IMR-90 (cell line): ENCODE data around the gene PSME2. TPM values are rescaled to one million over a fixed set of nuclear protein-coding genes. Genes with fewer than 3 reads are reported as not detected.

Source experiments
- ATAC-seq: fragments of 200-7000 bp; cut with Tn5 transposase; 2 replicates; pipeline ENCODE4 v1.9.1; 2020; ENCODE audit warnings: low read depth, mild to moderate bottlenecking, moderate library complexity
- BruUV-seq: library from RNA; stranded (reverse); fragments of 400-500 nt; replicated peaks from 2 replicates; lab custom pipeline; 2021; lab: Mats Ljungman, UMichigan
- CTCF ChIA-PET: fragments of 300-600 bp; formaldehyde crosslinking; extraction: SDS; loops from one replicate; lab custom pipeline; 2021; ENCODE audit warnings: antibody characterized with exemption; lab: Yijun Ruan, JAX
- POLR2A ChIA-PET: fragments of 300-600 bp; sonication (Branson Sonifier 250); formaldehyde crosslinking; loops from one replicate; lab custom pipeline; 2022; ENCODE audit warnings: antibody characterized with exemption; ENCODE audit not compliant: unreplicated experiment; lab: Charles Lee
- DNase-seq: peaks from one replicate; pipeline ENCODE4 v3.0.0; 2013
- H2AFZ ChIP-seq: replicated peaks from 2 replicates; pipeline ENCODE3; 2013; ENCODE audit warnings: low read length, mild to moderate bottlenecking; ENCODE audit not compliant: poor library complexity
- H2AK5ac ChIP-seq: 2 replicates; pipeline ENCODE4 v1.6.1; 2013; ENCODE audit warnings: low read depth, low read length, inconsistent platforms
- H2AK9ac ChIP-seq: replicated peaks from 2 replicates; pipeline ENCODE3; 2013; ENCODE audit warnings: mild to moderate bottlenecking, low read depth, low read length, moderate library complexity; ENCODE audit not compliant: poor library complexity
- H2BK120ac ChIP-seq: 2 replicates; pipeline ENCODE4 v1.6.1; 2013; ENCODE audit warnings: low read depth, low read length, inconsistent platforms
- H2BK15ac ChIP-seq: 3 replicates; pipeline ENCODE4 v1.6.1; 2013; ENCODE audit warnings: low read depth, low read length, inconsistent platforms
- H2BK20ac ChIP-seq: 2 replicates; pipeline ENCODE4 v1.6.1; 2013; ENCODE audit warnings: low read depth, mild to moderate bottlenecking, inconsistent platforms, low read length, moderate library complexity
- H2BK5ac ChIP-seq: 2 replicates; pipeline ENCODE4 v1.6.1; 2013; ENCODE audit warnings: mild to moderate bottlenecking, low read depth, low read length, inconsistent platforms; ENCODE audit not compliant: poor library complexity, severe bottlenecking
- H3K14ac ChIP-seq: replicated peaks from 2 replicates; pipeline ENCODE4 v1.6.1; 2013; ENCODE audit warnings: low read depth, low read length, inconsistent platforms
- H3K18ac ChIP-seq: 2 replicates; pipeline ENCODE4 v1.6.1; 2013; ENCODE audit warnings: low read depth, low read length, control low read depth
- H3K23ac ChIP-seq: 2 replicates; pipeline ENCODE4 v1.6.1; 2013; ENCODE audit warnings: low read depth, low read length, inconsistent platforms
- H3K27ac ChIP-seq: 2 replicates; pipeline ENCODE4 v1.5.1; 2013; ENCODE audit warnings: mild to moderate bottlenecking, control low read depth, low read length; ENCODE audit not compliant: insufficient read depth
- H3K27me3 ChIP-seq: 2 replicates; pipeline ENCODE4 v1.6.1; 2013; ENCODE audit warnings: low read length; ENCODE audit not compliant: control insufficient read depth, insufficient read depth
- H3K36me3 ChIP-seq: 2 replicates; pipeline ENCODE4 v1.6.1; 2013; ENCODE audit warnings: low read length, mixed read lengths; ENCODE audit not compliant: control insufficient read depth, insufficient read depth
- H3K4ac ChIP-seq: 2 replicates; pipeline ENCODE4 v1.6.1; 2013; ENCODE audit warnings: low read depth, low read length, inconsistent platforms
- H3K4me1 ChIP-seq: 2 replicates; pipeline ENCODE4 v1.6.1; 2013; ENCODE audit warnings: low read length, mixed read lengths; ENCODE audit not compliant: control insufficient read depth, insufficient read depth
- H3K4me2 ChIP-seq: 2 replicates; pipeline ENCODE4 v1.6.1; 2013; ENCODE audit warnings: low read depth, mild to moderate bottlenecking, control low read depth, low read length, moderate library complexity
- H3K4me3 ChIP-seq: 2 replicates; pipeline ENCODE4 v1.5.1; 2013; ENCODE audit warnings: low read depth, mild to moderate bottlenecking, control low read depth, low read length, moderate library complexity; ENCODE audit not compliant: insufficient read depth
- H3K56ac ChIP-seq: 2 replicates; pipeline ENCODE4 v1.6.1; 2013; ENCODE audit warnings: low read length, inconsistent platforms; ENCODE audit not compliant: insufficient read depth; ENCODE audit errors: extremely low read depth
- H3K79me1 ChIP-seq, 2 experiments: 2 replicates each; pipeline ENCODE4 v1.6.1; 2013; ENCODE audit warnings: low read length in 2 of 2, inconsistent platforms in 1 of 2, low read depth in 1 of 2
- H3K9ac ChIP-seq: 2 replicates; pipeline ENCODE4 v1.6.1; 2013; ENCODE audit warnings: low read depth, low read length, control low read depth
- H3K9me1 ChIP-seq: 2 replicates; pipeline ENCODE4 v1.6.1; 2013; ENCODE audit warnings: low read length, inconsistent platforms; ENCODE audit not compliant: insufficient read depth
- H3K9me3 ChIP-seq: 2 replicates; pipeline ENCODE4 v1.6.1; 2013; ENCODE audit warnings: low read length; ENCODE audit not compliant: control insufficient read depth, insufficient read depth
- H4K20me1 ChIP-seq: 2 replicates; pipeline ENCODE4 v1.6.1; 2013; ENCODE audit warnings: low read length, inconsistent platforms; ENCODE audit not compliant: insufficient read depth
- H4K5ac ChIP-seq: 2 replicates; pipeline ENCODE4 v1.6.1; 2013; ENCODE audit warnings: mild to moderate bottlenecking, low read depth, low read length, control low read depth
- H4K8ac ChIP-seq, 2 experiments: 2 replicates each; pipeline ENCODE4 v1.6.1; 2013; ENCODE audit warnings: low read depth in 2 of 2, low read length in 2 of 2, control low read depth in 1 of 2, inconsistent platforms in 1 of 2
- H4K91ac ChIP-seq: 2 replicates; pipeline ENCODE4 v1.6.1; 2013; ENCODE audit warnings: low read depth, low read length, inconsistent platforms; ENCODE audit not compliant: insufficient read depth
- BHLHE40 ChIP-seq: fragments of 150-350 bp; IDR thresholded peaks from 2 replicates; pipeline ENCODE4 v1.6.1; 2016; ENCODE audit warnings: mild to moderate bottlenecking, low read depth, low read length
- CEBPB ChIP-seq: IDR thresholded peaks from 2 replicates; pipeline ENCODE4 v1.6.1; 2012; ENCODE audit warnings: low read depth, low read length, improper control_type of control experiment
- CHD1 ChIP-seq: IDR thresholded peaks from 2 replicates; pipeline ENCODE4 v1.6.1; 2012; ENCODE audit warnings: low read depth, low read length, improper control_type of control experiment
- FOS ChIP-seq: fragments of 150-350 bp; IDR thresholded peaks from 2 replicates; pipeline ENCODE4 v1.6.1; 2016; ENCODE audit warnings: low read depth, low read length
- MAFK ChIP-seq: IDR thresholded peaks from 2 replicates; pipeline ENCODE4 v1.6.1; 2012; ENCODE audit warnings: low read depth, low read length, improper control_type of control experiment
- MAZ ChIP-seq: IDR thresholded peaks from 2 replicates; pipeline ENCODE4 v1.6.1; 2012; ENCODE audit warnings: low read depth, mild to moderate bottlenecking, low read length, improper control_type of control experiment, moderate library complexity, borderline replicate concordance
- MXI1 ChIP-seq: IDR thresholded peaks from 2 replicates; pipeline ENCODE4 v1.6.1; 2012; ENCODE audit warnings: low read depth, mild to moderate bottlenecking, low read length, moderate library complexity, borderline replicate concordance
- NFE2L2 ChIP-seq: fragments of 150-350 bp; IDR thresholded peaks from 2 replicates; pipeline ENCODE4 v1.6.1; 2016; ENCODE audit warnings: low read depth, mild to moderate bottlenecking, low read length
- POLR2A ChIP-seq: IDR thresholded peaks from 2 replicates; pipeline ENCODE4 v1.6.1; 2012; ENCODE audit warnings: mild to moderate bottlenecking, low read depth, low read length
- RAD21 ChIP-seq: IDR thresholded peaks from 2 replicates; pipeline ENCODE4 v1.6.1; 2012; ENCODE audit warnings: low read length, improper control_type of control experiment
- RCOR1 ChIP-seq: IDR thresholded peaks from 2 replicates; pipeline ENCODE4 v1.6.1; 2012; ENCODE audit warnings: mild to moderate bottlenecking, low read length, improper control_type of control experiment; ENCODE audit not compliant: insufficient replicate concordance
- RFX5 ChIP-seq: IDR thresholded peaks from 2 replicates; pipeline ENCODE4 v1.8.0; 2012; ENCODE audit warnings: low read depth, mild to moderate bottlenecking, low read length, moderate library complexity
- SMC3 ChIP-seq: fragments of 150-350 bp; IDR thresholded peaks from 2 replicates; pipeline ENCODE4 v1.6.1; 2016; ENCODE audit warnings: low read depth, mild to moderate bottlenecking, antibody characterized with exemption, low read length, moderate library complexity
- WGBS, 2 experiments: methylation state at CpG; one replicate each; pipeline versions ENCODE4 v1.1.5 to v1.1.7; 2013; ENCODE audit warnings: missing lambda C conversion rate in 2 of 2; ENCODE audit not compliant: insufficient read length in 1 of 2; ENCODE audit errors: extremely low coverage in 2 of 2; 5-methylcytosine and 5-hydroxymethylcytosine counted together
- dilution Hi-C: fragments of 300-500 bp; cut with HindIII; formaldehyde crosslinking; loops from one replicate; pipeline ENCODE4 v1.14.3; 2018; ENCODE audit warnings: low sequenced_read_pairs; ENCODE audit not compliant: unreplicated experiment
- in situ Hi-C: fragments of 300-500 bp; cut with MboI; formaldehyde crosslinking; loops from 3 replicates; pipeline ENCODE4 v1.14.3; 2019; ENCODE audit warnings: low sequenced_read_pairs, inconsistent platforms, mixed read lengths
- intact Hi-C: fragments of 100-400 bp; cut with micrococcal nuclease; formaldehyde crosslinking; loops from 2 replicates; pipeline ENCODE4 v1.10.0; 2022
- polyA plus RNA-seq, 3 experiments: library from polyadenylated mRNA; depleted of rRNA; stranded (reverse); fragments of >200 nt; gene quantifications; 2 replicates each; pipeline ENCODE4 v1.2.3, GENCODE V29; 2012; ENCODE audit warnings: low replicate concordance in 1 of 3
- total RNA-seq: library from RNA; depleted of rRNA; stranded (reverse); fragments of >200 nt; gene quantifications from 2 replicates; pipeline ENCODE4 v1.2.3, GENCODE V29; 2012
- TF ChIP-seq, protein P1 (sequence below): conservative IDR thresholded peaks from 2 replicates; pipeline ENCODE4 v1.5.1; 2012; ENCODE audit warnings: mild to moderate bottlenecking, low read depth, low read length, improper control_type of control experiment
- TF ChIP-seq, protein P2 (sequence below): fragments of 150-350 bp; IDR thresholded peaks from 2 replicates; pipeline ENCODE4 v1.6.1; 2016; ENCODE audit warnings: low read depth, mild to moderate bottlenecking, low read length, moderate library complexity, borderline replicate concordance
- TF ChIP-seq, protein P3 (sequence below): fragments of 150-350 bp; IDR thresholded peaks from 2 replicates; pipeline ENCODE4 v1.6.1; 2017; ENCODE audit warnings: mild to moderate bottlenecking, antibody characterized with exemption, low read length, low read depth

PSME2 gene
- total and polyA plus RNA-seq, 2 of the 4 experiments (the other 2 are of a cell fraction): 104 to 141 TPM

DNA sequence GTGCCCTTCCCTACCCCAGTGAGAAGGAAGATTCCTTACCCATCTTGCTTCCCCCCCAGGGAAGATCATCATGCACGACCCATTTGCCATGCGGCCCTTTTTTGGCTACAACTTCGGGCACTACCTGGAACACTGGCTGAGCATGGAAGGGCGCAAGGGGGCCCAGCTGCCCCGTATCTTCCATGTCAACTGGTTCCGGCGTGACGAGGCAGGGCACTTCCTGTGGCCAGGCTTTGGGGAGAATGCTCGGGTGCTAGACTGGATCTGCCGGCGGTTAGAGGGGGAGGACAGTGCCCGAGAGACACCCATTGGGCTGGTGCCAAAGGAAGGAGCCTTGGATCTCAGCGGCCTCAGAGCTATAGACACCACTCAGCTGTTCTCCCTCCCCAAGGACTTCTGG, 43.0 kb downstream of the PSME2 start:
- H3K56ac ChIP-seq: no peak overlapping the region
- intact Hi-C loops (no loop called here), in situ Hi-C loops (no loop called here), dilution Hi-C loops (no loop called here)
- ChIA-PET POLR2A (no interaction called here), CTCF (interaction anchor here (1.5 kb wide), 1 partner anchor 23 kb away, joined by 3 read pairs; no protein-coding TSS in a partner anchor)
- no peak overlapping the region for H3K14ac ChIP-seq
- no peak overlapping the region for H3K18ac ChIP-seq
- peaks cover 40% of the 10 kb centered on the region for H3K36me3 ChIP-seq
- no peak overlapping the region for H2BK120ac ChIP-seq
- no peak overlapping the region for H2BK15ac ChIP-seq
- no peaks in the 10 kb centered on the region for H3K27me3 ChIP-seq
- H2BK5ac ChIP-seq: no peak overlapping the region
- no peaks in the 10 kb centered on the region for H3K4me1 ChIP-seq
- H3K23ac ChIP-seq: no peak overlapping the region
- no peak for TF ChIP-seq NFE2L2
- TF ChIP-seq MAFK: no peak
- TF ChIP-seq, protein P1, sequence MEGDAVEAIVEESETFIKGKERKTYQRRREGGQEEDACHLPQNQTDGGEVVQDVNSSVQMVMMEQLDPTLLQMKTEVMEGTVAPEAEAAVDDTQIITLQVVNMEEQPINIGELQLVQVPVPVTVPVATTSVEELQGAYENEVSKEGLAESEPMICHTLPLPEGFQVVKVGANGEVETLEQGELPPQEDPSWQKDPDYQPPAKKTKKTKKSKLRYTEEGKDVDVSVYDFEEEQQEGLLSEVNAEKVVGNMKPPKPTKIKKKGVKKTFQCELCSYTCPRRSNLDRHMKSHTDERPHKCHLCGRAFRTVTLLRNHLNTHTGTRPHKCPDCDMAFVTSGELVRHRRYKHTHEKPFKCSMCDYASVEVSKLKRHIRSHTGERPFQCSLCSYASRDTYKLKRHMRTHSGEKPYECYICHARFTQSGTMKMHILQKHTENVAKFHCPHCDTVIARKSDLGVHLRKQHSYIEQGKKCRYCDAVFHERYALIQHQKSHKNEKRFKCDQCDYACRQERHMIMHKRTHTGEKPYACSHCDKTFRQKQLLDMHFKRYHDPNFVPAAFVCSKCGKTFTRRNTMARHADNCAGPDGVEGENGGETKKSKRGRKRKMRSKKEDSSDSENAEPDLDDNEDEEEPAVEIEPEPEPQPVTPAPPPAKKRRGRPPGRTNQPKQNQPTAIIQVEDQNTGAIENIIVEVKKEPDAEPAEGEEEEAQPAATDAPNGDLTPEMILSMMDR: no peak
- TF ChIP-seq MXI1: no peak
- no peak for TF ChIP-seq POLR2A
- TF ChIP-seq RCOR1: no peak
- no peak for TF ChIP-seq RAD21
- TF ChIP-seq, protein P2, sequence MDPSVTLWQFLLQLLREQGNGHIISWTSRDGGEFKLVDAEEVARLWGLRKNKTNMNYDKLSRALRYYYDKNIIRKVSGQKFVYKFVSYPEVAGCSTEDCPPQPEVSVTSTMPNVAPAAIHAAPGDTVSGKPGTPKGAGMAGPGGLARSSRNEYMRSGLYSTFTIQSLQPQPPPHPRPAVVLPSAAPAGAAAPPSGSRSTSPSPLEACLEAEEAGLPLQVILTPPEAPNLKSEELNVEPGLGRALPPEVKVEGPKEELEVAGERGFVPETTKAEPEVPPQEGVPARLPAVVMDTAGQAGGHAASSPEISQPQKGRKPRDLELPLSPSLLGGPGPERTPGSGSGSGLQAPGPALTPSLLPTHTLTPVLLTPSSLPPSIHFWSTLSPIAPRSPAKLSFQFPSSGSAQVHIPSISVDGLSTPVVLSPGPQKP: no peak
- no peak for TF ChIP-seq FOS
- no peak for TF ChIP-seq SMC3
- TF ChIP-seq CEBPB: no peak
- TF ChIP-seq, protein P3, sequence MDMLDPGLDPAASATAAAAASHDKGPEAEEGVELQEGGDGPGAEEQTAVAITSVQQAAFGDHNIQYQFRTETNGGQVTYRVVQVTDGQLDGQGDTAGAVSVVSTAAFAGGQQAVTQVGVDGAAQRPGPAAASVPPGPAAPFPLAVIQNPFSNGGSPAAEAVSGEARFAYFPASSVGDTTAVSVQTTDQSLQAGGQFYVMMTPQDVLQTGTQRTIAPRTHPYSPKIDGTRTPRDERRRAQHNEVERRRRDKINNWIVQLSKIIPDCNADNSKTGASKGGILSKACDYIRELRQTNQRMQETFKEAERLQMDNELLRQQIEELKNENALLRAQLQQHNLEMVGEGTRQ: no peak
- TF ChIP-seq RFX5: no peak
- no peak for TF ChIP-seq MAZ
- TF ChIP-seq BHLHE40: no peak
- no peak for TF ChIP-seq CHD1
- H4K20me1 ChIP-seq: peaks cover 6% of the 10 kb centered on the region; the same call in 1 of the 2 replicates
- no peaks in the 10 kb centered on the region; the same call in 1 of the 2 replicates for H3K9me3 ChIP-seq
- H3K4me2 ChIP-seq: no peak overlapping the region
- H4K91ac ChIP-seq: no peak overlapping the region
- H2AFZ ChIP-seq: no peak overlapping the region
- BruUV-seq: no TSS peak
- H3K4me3 ChIP-seq: no peak overlapping the region
- H3K27ac ChIP-seq: no peak overlapping the region
- peaks cover 8% of the 10 kb centered on the region; the same call in 1 of the 2 replicates for H3K9me1 ChIP-seq
- DNase-seq: no peak
- peaks cover 0 to 8% of the 10 kb centered on the region in 2 experiments; a peak in 1 of 4 replicates for H3K79me1 ChIP-seq
- H2AK9ac ChIP-seq: no peak overlapping the region
- no peak overlapping the region for H2AK5ac ChIP-seq
- H3K4ac ChIP-seq: no peak overlapping the region
- H4K8ac ChIP-seq: no peak overlapping the region
- no peak overlapping the region for H2BK20ac ChIP-seq
- H4K5ac ChIP-seq: no peak overlapping the region
- no peak for ATAC-seq
- 92% methylated on average over 9 of the region's 13 CpGs; no CpG with 5 or more reads in 1 of the 2 experiments for WGBS, 2 experiments
- H3K9ac ChIP-seq: no peak overlapping the region
